Measurements from ENCODE around the gene TAS1R2. TPM values are rescaled to one million over a fixed set of nuclear protein-coding genes. Genes with fewer than 3 reads are reported as not detected.
"Not testable (repeated sequence)": the region's sequence is repeated elsewhere in the genome, so short reads cannot be mapped to it uniquely, and the experiment has no call there.

TAS1R2 gene
- total RNA-seq, 3 donors from 2014 or later = not detected

DNA sequence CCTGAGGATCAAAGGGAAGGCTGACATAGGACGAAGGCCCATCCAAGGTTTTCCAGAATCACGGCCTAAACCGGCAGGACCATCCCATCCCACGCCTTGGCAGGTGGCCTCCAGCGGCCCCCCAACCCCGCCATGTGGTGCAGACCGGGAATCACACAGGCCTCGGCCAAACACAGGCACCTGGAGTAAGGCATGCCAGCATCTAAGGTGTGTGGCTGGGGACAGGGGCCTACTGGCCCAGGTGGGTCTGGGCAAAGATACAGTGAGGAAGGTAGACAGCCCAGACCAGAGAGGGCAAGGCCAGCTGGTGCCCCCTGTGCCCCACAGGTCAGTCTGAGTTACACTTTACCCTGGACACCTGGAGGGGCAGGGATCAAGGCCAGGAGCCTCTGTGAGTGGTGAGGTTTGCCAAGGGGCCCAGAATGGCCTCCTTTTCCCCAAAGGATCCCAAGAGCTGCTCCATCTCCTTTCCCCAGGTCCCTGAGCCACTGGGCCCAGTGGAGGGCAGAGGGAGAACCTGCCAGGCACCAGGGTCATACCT lies 12.7 kb upstream of the TAS1R2 start:
- H3K36me3 ChIP-seq (ENCODE audit: low read depth) = no peaks in the 10 kb centered on the region
- ATAC-seq (no peak), DNase-seq (no peak)
- H3K9me3 ChIP-seq = no peaks in the 10 kb centered on the region
- peaks cover 4% of the 10 kb centered on the region for H3K4me1 ChIP-seq (ENCODE audit: low read depth)
- intact Hi-C loops (cut with DNase I, micrococcal nuclease) = no loop called here
- TF ChIP-seq, protein P1, sequence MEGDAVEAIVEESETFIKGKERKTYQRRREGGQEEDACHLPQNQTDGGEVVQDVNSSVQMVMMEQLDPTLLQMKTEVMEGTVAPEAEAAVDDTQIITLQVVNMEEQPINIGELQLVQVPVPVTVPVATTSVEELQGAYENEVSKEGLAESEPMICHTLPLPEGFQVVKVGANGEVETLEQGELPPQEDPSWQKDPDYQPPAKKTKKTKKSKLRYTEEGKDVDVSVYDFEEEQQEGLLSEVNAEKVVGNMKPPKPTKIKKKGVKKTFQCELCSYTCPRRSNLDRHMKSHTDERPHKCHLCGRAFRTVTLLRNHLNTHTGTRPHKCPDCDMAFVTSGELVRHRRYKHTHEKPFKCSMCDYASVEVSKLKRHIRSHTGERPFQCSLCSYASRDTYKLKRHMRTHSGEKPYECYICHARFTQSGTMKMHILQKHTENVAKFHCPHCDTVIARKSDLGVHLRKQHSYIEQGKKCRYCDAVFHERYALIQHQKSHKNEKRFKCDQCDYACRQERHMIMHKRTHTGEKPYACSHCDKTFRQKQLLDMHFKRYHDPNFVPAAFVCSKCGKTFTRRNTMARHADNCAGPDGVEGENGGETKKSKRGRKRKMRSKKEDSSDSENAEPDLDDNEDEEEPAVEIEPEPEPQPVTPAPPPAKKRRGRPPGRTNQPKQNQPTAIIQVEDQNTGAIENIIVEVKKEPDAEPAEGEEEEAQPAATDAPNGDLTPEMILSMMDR (IDR thresholded peaks at IDR 0.05) = no peak
- H3K4me3 ChIP-seq = no peak overlapping the region

DNA sequence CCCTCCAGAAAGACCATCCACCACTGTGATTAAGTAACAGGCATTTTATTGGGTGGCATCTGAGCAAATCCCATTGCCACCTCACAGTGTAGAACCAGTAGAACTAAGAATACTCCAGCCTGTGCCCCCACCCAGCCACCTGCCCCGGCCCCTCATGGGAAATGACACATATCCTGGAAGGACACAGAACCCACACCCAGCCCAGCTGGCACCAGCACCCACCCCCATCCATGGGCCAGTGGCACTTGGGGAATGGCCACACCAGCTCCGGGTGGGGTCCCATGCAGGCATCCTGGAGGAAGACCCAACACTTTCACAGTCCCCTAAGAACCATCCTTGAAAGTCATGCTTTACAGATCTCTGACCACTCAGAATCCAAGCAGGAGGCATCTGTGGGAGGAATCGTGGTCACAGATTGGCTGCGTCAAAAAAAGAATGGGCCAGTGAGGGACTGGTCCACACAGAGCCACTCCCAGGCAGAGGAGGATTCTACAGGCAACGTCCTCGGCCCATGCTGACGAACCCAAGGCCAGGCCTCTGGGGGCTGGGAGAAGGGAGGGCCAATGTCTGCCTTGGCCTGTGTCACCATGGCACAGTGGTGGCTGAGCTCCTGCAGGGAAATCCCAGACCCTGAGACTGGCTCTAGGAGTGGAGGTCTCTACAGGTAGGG lies 12.1 kb upstream of the TAS1R2 start:
- ATAC-seq (no peak), DNase-seq (no peak)
- H3K4me3 ChIP-seq = no peak overlapping the region
- no peaks in the 10 kb centered on the region for H3K36me3 ChIP-seq (ENCODE audit: low read depth)
- no peaks in the 10 kb centered on the region for H3K9me3 ChIP-seq
- intact Hi-C loops (cut with DNase I, micrococcal nuclease) = no loop called here
- TF ChIP-seq, protein P1 (IDR thresholded peaks at IDR 0.05) = no peak
- H3K4me1 ChIP-seq (ENCODE audit: low read depth) = peaks cover 4% of the 10 kb centered on the region

DNA sequence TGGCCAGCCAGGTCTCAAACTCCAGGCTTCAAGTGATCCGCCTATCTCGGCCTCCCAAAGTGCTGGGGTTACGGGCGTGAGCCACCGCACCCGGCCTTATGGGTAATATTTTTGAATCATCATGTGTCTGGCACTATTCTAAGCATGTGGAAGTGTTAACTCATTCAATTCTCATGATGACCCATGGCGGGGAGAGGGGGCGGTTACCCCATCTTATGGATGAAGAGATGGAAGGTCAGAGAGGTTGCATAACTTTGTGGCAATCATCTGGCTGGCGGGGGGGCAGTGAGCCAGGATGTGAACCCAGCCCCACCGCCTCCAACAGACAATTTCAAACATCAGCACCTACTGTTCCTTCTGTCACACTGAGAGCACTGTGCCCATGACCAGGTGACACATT lies 11.5 kb upstream of the TAS1R2 start:
- no peak for DNase-seq
- H3K9me3 ChIP-seq = no peaks in the 10 kb centered on the region
- H3K4me1 ChIP-seq (ENCODE audit: low read depth) = peaks cover 4% of the 10 kb centered on the region
- no peaks in the 10 kb centered on the region for H3K36me3 ChIP-seq (ENCODE audit: low read depth)
- intact Hi-C loops (cut with DNase I, micrococcal nuclease) = no loop called here
- no peak overlapping the region for H3K4me3 ChIP-seq
- TF ChIP-seq, protein P1 (IDR thresholded peaks at IDR 0.05) = no peak
- no peak for ATAC-seq

DNA sequence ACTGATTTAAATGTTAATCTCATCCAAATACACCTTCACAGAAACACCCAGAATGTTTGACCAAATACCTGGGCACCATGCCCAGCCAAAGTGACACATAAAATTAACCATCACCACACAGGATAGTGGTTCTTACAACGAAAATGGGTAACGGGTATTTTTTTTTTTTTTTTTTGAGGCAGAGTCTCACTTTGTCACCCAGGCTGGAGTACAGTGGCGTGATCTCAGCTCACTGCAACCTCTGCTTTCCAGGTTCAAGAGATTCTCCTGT lies 11.1 kb upstream of the TAS1R2 start:
- ATAC-seq; intact Hi-C loops (cut with DNase I, micrococcal nuclease); H3K36me3 ChIP-seq (ENCODE audit: low read depth); DNase-seq; H3K9me3 ChIP-seq; H3K4me3 ChIP-seq; H3K4me1 ChIP-seq (ENCODE audit: low read depth): not testable (repeated sequence)

DNA sequence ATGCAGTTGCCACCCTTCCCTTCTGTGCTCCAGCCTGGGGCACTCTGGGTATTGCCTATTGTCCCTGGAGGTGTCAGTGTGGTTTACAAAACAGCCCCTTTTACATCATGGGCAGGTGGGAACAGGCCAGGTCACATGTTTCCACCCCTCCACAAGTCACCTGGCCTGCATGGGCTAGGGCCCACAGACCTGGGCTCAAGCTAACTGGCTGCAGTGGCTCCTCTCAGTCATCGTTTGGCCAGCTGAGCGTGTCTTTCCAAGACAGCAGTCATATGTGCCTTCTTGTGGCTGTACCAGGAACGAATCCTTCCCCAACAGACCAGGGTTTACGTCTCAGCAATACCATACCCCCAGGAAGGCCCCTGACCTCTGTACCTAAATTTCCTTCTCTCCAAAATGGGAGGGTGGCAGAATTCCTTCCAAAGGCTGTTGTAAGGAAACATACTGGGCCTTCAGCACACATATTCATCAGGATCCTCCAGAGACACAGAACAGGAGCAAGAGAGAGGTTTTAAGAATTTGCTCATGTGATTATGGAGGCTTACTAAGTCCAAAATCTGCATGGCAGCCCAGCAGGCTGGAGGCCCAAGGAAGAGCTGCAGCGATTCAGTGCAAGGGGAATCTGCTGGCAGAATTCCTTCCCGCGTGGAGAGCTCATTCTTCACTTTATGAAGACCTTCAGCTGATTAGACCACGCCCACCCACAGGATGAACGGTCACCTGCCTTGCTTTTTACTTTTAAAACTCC lies 10.6 kb upstream of the TAS1R2 start:
- no peak overlapping the region for H3K4me3 ChIP-seq
- no peaks in the 10 kb centered on the region for H3K36me3 ChIP-seq (ENCODE audit: low read depth)
- DNase-seq (no peak), ATAC-seq (no peak)
- peaks cover 1% of the 10 kb centered on the region for H3K4me1 ChIP-seq (ENCODE audit: low read depth)
- H3K9me3 ChIP-seq = no peaks in the 10 kb centered on the region
- TF ChIP-seq, protein P1 (IDR thresholded peaks at IDR 0.05) = no peak
- intact Hi-C loops (cut with DNase I, micrococcal nuclease) = no loop called here

DNA sequence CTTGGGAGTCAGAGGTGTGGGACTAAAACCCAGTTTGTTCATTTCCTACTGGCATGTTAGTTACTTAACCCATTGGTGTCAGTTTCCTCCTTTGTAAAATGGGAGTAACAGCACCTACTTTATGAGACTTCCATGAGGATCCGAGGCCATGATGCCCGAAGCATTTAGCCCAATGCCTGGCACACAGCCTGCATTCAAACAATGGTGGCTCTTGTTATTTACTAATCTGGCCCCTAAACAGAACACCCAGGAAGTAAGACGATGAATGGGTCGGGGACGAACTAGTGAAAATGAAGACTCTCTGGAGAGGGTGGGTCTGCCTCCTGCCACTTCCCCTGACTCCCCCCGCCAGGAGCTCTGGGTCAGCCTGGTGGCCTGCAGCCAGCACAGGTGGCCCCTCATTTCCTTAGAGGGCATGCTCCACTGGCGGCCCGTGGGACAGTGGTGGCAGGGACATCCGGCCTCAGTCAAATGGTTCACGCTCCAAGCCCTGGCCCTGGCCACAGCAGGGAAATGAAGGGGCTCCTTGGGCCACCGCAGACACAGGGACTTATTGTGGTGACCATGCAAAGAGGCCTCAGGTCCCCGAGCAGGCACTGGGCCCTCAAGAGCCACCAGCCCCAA lies 9.5 kb upstream of the TAS1R2 start:
- TF ChIP-seq, protein P1 (IDR thresholded peaks at IDR 0.05) = no peak
- Histone ChIP-seq H3K4me3 (no peak overlapping the region), H3K9me3 (no peaks in the 10 kb centered on the region), H3K36me3 (ENCODE audit: low read depth) (no peaks in the 10 kb centered on the region), H3K4me1 (ENCODE audit: low read depth) (no peaks in the 10 kb centered on the region)
- ATAC-seq (no peak), DNase-seq (no peak)
- intact Hi-C loops (cut with DNase I, micrococcal nuclease) = no loop called here

Data from mucosa of descending colon (tissue), 3 donors.